ENCODE measurements around the gene ACSF2.
"Not testable (repeated sequence)": the region's sequence is repeated elsewhere in the genome, so short reads cannot be mapped to it uniquely, and the experiment has no call there.

ACSF2 gene

DNA sequence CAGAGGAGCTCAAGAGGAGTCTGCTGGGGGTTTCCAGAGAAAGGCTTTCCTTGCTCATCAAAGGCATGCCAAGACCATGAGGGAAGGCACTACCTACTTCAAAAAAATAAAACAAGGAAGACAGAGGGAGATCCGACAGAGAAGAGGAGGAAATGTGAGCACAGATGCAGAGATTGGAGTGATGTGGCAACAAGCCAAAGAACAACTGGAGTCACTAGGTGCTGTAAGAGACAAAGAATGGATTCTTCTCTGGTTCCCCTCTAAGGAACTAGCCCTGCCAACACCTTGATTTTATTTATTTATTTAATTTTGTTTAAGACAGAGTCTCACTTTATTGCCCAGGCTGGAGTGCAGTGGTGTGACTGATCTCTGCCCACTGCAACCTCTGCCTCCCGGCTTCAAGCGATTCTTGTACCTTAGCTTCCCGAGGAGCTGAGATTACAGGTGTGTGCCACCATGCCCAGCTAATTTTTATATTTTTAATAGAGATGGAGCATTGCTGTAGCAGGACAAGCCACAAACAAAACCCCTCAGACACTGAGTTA, 13.8 kb upstream of the ACSF2 start:
- no peak for DNase-seq

DNA sequence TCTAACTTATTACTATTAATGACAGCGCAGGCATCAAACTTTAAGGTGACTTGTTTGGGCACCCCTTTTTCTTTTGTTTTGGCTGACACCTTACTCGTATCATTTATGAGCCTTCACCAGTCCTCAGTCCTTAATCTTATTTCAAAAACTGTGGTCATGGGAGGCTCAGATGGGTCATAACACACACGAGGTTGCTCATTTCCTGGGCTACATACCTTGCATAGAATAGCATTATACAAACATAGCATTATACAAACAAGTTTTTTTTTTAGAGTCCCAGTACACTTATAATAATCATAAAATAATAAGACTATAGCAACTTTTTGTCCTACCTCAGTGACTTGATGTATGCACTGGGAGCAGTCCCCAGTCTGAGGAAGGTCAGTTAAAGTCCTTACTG, 11.2 kb upstream of the ACSF2 start:
- no peak for DNase-seq

DNA sequence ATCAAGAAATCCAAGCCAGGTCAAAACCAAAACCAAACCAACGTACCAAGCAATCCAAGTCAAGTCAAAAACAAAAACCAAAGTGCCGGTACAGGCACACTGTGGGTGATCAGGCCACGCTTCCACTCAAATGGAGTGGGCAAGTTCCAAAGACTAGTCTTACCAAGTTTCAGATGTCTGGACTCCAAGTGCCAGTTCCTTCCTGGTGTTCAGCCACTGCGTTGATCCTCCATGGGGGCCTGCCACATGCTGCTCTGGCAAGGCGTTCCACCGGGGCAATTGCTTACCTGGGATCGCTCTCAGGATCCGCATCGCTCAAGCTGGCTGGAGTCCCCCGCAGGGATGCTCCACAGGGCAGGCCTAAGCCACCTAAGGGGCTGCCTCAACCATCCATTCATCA, 6.4 kb upstream of the ACSF2 start:
- DNase-seq: not testable (repeated sequence)

DNA sequence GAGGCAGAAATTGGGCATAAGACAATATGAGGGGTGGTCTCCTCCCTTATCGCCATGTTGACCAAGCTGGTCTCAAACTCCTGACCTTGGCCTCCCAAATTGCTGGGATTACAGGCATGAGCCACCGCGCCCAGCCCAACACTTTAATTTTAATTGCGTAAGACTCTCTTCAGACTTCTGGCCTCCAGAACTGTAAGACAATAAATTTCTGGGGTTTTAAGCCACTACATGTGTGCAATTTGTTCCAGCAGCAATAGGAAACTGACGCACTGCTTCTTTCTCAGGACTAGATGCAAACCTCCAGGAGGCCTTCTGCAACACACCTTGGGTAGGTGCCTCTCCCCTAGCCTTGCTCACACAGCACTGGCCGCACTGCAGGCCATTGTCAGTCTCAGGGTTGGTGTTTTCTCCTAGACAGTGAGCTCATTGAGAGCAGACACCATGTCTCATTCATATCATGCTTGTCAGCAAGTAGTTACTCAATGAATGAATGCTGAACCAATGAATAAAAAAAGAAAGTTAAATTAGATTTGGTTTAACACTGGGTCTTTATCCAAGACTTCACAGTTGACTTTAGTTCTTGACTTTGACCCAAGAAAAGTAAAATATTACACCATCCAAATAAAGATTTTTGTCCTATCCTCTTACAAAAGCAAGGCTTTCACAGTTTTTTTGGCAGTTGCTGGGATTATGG, 5.5 kb upstream of the ACSF2 start:
- no peak for DNase-seq

DNA sequence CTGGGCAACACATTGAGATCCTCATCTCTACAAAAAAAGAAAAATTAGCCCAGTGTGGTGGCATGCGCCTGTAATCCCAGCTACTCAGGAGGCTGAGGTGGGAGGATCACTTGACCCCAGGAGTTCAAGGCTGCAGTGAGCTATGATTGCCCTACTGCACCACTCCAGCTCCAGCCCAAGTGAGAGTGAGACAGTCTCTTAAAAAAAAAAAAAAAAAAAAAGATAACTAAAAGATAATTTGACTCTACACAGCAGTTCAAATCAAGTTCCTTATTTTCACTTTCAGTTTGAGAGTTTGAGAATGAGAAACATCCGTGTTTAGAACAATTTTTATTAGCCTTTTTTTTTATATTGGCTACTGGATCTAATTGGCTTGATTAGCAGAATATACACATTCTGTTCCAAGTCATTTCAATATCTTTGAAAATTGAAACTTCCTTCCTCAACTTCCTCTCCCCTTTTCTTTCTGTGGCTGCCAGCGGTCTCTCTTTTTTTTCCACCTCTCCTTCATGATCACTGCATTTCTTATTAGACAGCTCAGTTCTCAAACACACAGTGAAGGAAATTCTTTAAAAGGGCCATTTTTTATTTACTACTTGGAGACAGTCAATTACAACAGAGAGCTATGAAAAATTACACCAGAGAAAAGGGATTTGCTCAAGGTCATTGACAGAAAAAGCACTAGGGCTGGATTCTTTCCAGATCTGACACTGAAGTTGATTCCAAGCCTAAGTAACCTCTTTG, 4.5 kb upstream of the ACSF2 start:
- DNase-seq: peak; percentile 33

DNA sequence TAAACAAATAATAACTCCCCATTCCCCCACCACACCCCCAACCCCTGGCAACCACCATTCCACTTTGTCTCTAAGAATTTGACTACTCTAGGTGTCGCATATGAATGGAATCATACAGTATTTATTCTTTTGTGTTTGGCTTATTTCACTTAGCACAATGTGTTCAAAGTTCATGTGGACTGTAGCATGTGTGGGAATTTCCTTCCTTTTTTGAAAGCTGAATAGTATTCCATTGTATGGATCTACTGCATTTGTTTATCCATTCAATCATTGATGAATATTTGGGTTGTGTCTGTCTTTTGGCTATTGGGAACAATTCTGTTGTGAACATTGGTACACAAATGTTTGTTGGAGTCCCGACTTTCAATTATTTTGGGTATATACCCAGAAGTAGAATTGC, 3.3 kb upstream of the ACSF2 start:
- no peak for DNase-seq

DNA sequence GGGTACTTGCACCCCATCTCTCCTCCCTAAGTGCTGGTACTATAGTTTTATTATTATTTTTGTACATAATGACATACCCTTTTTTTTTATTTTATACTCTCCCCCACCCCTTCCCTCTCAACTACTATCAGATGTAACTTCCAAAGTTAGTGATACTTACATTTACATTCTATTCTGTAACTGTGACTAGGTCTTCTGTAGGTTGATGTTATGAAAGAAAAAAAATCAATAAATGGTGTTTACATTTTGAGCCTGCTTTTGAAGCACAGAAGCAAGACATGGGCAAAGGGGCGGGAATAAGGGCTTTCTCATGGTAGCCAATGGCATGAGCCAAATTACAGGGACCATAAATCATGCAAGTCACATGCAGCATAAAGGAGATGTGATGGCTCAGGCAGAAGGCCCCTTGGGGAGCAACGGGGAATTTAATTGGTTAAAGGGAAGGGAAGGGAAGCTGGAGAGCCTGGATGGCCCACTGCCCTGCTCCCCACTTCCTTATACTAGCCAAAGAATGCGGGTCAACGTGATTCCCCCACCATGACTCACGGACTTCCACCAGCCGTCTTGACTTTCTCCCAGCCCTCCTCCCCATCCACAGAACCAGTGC, 2.4 kb upstream of the ACSF2 start:
- DNase-seq: no peak

DNA sequence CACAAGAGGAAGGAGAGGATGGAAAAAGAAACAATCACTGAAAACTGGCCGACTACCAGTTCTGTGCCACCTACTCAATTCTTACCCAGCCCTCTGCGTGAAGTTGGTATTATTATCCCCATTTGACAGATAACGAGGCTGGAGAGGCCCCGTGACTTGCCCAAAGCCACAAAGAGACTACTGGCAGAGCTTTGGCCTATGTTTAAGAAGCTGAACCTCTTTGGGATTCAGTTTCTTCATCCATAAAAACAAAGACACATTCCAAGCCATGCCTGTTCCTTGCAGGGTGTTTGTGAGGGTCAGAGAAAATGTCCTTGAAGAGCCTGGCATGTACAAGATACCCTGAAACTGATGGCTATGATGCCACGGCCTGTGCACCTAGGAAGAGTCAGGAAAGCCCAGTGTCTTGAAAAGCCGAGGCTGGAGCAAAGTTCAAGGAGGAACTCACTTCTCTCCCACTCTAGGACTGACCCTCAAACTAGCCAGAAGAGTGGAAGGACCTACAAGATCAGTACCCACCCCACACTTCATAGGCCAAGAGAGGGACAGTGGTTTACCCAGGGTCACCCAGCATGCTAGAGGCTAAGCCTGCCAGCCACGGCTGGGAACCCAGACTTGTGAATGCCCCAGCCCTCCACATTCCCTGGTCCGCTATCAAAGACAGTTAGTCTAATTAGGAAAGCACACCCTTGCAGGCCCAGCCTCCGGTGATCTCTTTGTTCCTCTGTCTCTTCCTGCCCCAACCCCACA, 1.6 kb upstream of the ACSF2 start:
- DNase-seq: no peak

DNA sequence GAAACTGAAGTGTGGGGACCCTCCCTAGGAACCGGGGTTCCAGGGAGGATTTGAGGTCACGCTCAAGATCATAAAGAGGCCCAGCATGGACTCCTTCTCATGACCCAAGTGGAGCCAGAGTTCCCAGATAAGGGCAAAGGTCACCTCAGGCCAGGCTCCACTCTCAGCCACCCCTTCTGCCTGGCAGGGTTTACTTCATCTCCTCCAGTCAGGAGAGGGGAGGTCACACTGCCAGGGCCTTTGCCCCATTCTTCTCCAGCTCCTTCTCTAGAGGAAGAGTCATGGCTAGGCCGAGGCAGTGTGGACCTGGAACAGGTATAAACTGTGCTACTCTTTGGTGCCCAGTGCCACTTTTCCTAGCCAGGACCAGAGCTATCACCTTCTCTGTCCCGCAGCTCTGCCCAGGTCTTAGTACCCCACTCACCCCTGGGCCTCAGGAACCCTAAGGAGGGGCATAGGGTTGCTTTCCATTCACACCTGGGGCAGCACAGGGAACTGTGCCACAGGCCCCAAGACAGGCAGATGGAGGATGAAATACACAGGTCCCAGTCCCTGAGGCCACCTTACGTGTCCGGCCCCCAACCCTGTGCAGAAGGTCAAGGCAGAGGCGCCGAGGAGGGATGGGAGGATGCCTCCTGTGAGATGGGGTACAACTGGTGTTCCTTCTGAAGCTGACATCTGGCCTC, 879 bp upstream of the ACSF2 start:
- no peak for DNase-seq

DNA sequence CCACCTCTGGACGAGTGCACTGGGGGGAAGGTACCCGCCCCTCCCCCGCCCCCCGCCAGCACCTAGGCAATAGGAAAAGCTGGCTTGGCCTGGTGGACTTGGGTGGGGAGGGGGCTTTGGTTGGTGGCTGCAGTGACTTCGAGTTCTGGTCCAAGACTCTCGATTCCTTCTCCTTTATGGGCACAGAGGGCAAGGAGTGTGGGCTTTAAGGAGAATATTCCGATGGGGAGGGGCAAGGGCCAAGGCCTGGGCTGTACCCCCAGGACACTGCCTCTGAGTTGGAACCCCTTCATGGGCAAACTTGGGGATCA, 409 bp downstream of the ACSF2 start:
- DNase-seq: no peak

DNA sequence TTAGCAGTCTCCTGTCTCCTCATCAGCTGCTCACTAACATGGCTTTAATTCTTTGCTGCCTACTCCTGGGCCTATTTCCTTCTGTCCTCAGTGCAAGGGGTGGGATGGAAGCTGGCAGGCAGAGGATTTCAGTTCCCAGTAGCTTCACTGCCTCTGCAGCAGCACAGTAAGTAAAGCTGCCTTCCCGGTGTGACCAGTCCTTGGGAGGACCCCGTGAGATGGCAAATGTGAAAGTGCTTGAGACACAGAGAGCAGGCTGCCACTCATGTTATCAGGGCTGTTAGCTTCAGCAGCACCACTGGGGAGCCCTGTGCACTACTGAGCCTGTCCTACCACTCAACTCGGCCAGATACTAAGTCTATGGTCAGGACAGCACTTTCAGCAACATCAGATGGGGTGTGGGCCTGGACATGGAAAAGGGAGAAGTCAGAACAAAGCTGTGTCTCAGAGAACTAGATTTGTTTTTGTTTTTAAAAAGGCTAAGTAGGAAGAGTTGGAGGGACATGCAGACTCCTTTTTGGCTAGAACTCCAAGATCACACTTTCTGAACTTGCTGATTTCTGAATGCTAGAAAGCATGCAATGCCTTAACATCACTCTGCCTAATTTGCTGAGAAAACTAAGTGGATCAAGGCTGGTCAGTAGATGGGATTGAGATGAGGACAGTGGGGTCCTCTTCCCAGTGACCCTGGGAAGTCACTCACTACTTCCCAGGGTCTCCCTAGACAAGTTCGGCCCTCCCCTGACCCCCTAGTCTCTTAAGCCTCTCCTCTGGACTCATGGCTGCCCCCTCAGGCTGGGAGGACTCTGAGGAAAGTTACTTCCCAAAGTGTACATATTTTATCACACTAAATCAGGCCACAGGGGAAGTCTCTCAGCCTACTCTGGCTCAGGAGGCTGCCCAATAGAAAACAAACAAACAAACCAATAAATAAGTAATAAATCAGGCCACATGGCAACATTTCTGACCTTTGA, 1.1 kb downstream of the ACSF2 start:
- peak; percentile 32 for DNase-seq

DNA sequence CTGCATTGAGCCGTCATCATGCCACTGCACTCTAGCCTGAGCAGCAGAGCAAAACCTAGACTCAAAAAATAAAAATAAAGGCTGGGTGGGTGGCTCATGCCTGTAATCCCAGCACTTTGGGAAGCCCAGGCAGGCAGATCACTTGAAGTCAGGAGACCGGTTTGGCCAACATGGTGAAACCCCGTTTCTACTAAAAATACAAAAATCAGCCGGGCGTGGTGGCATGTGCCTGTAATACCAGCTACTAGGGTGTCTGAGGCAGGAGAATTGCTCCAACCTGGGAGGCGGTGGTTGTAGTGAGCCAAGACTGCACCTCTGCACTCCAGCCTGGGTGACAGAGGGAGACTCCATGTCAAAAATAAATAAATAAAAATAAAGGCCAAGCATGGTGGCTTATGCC, 2.1 kb downstream of the ACSF2 start:
- not testable (repeated sequence) for DNase-seq

DNA sequence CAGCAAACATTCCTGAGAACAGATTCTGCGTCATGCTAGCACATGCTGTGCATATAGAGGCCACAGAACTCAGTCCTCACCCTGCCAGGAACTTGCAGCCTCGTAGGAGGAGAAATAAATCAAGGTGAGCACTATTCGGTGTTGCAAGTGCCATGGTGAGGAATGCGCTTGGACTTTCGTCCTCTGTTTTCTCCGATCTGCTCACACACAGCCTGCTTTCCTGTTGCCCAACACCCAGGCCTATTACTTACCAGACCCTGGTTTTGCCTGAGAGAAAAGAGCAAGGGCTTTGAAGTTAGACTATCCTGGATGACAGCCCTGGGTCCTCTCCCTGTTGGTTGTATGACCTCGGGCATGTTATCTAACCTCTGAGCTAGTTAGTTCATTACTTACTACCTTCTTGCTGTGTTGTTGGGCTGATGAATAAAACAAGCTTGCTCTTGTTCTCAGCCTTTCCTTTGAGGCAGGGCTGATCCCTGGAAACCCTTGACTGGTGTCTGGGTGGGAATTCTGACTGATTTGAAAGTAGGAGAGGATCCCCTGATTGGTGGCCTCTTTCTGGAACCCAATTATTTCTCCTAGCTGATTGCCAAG, 2.9 kb downstream of the ACSF2 start:
- DNase-seq: no peak

DNA sequence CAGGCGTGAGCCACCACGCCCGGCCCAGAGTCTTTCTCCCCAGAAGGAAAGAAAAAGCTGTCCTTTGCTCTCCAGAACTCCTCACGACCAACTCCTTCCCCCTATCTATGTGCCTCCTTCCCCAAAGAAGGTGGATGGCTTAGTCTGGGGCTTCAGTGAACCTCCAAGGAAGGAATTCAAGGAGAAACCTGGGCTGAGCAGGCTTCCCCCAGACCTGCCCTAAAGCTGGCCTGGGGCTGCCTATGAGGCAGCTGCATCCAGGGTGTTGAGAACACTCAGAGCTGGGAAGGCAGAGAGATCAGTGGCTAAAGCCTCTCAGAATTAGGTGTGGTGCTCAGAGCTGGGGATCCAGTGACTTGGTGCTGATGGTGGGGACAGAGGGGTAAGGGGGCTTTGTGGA, 3.8 kb downstream of the ACSF2 start:
- no peak for DNase-seq

DNA sequence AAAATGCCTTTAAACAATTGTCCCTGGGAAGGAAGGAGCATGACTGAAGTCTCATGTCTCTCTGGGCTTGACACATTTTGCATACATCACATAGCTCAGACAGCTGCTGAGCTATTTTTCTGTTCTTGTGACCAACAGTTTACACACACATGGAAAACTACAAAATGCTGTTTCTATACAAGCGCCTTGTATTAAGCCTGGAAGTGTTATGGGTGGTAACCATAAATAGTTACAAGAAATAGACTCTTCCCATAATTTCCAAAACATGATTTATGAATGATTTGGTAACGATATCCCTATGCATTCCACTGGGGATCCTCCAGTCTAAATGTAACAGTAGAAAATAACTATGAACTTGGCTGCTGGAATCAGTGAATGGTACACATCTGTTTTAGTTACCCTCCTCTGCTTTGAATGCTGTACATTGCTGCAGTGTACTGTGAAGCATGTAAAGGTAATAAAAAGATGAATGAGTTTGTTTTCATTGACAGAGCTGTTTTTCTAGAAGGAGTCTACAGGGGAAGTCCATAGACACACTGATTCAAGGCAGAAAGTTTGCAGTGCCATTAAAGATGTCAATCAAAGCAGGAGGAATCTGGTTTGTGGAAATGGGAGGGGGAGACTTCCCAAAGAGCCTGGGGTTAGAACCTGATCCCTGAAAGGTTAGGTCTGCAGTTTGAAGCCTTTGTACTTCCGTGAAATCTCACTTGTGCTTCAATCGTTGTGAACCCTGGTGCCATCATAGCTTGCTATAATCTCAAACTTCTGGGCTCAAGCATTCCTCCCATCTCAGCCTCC, 5.0 kb downstream of the ACSF2 start:
- no peak for DNase-seq

DNA sequence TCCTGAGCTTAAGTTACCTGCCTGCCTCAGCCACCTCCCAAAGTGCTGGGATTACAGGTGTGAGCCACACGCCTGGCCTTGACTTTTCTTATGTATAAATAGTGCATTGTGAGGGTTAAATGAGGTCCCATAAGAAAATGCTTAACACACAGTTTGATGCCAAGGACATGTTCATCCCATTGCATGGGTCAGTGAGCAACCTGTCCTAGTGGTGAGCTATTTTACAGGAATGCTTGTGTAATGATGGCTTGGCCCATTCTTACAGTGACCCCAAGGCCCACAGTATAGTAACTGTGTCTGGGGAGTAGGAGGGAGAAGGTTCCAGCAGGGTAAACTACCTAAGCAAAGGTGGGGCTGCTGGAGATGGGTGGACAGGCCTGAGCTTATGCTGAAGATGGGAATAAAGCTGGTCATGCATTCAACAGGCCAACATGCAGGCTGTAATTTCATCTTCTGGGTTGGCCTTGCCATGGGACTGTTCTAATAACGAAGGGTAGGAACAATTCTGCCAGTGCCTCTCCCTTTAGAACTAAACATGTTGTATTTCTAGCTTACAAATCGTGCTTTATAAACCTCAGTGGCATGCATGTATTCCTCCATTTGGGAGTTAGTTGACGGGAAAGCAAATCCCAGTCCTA, 6.2 kb downstream of the ACSF2 start:
- DNase-seq: no peak

DNA sequence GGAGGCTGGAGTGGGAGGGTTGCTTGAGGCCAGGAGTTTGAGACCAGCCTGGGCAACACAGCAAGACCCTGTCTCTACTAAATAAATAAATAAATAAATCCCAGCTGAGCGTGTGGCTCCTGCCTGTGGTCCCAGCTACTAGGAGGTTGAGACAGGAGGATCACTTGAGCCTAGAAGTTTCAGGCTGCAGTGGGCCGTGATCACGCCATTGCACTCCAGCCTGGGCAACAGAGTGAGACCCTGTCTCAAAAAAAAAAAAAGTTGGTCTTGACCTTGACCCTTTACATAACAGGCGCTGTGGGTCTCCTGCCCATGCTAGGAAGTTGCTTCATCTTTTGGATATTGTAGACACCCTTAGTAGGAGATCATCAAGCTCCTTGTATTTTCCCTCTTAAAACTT, 11.4 kb downstream of the ACSF2 start:
- no peak for DNase-seq

DNA sequence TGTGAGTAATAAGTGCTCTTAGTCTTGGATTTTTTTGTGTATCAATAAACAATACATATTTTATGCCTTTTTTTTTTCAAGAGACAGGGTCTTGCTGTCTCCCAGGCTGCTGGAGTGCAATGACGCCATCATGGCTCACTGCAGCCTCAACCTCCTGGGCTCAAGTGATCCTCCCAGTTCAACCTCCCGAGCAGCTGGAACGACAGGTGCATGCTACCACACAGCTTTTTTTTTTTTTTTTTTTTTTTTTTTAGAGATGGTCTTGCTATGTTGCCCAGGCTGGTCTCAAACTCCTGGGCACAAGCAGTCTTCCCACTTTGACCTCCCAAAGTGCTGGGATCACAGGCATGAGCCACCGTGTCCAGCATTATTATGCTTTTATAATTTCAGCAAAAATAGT, 13.0 kb downstream of the ACSF2 start:
- no peak for DNase-seq

DNA sequence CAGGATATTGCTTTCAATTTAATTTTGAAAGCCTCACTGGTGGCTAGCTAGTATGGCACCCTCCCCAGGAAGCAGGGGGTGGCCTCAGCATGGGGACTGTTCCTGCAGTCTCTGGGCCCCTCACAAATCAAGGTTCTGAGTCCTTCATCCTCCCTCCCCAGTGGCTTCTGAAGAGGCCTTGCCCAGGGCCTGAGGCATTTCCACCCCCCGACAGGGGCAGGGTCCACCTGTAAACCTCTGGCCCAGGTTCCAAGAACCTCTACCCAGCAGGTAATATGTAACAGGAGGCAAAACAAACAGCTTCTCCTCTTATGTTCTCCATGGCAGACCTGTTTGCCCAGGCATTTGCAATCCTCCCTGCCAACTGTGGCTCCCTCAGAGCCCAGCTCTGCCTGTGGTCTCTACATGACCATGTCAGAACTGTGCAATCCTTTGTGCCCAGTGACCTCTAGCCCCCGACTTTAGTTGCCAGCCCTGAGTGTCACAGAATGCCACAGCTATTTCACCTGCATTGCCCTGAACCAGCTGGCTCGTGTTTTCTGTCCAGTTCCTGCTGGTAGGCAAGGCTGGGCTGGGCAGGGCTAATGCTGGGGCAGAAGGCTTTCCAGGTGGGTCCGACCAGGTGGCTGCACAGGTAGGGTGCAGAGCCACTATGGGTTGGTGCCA, 14.3 kb downstream of the ACSF2 start:
- no peak for DNase-seq

Data from KG1 (cell line).